Stimulated activated CD4-positive, alpha-beta T cell treated with anti-CD3 and anti-CD28 coated beads, TNF-alpha, amount 100 ng/mL, for 1 hour (primary cell): ENCODE measurements around the gene MTFR2.

Source experiments
- DNase-seq, 3 donors: peaks; one replicate each; pipeline ENCODE4 v3.0.0-alpha.2; 2020; ENCODE audit warnings: low read depth in 3 of 3, low spot score in 1 of 3

Gene MTFR2

DNA sequence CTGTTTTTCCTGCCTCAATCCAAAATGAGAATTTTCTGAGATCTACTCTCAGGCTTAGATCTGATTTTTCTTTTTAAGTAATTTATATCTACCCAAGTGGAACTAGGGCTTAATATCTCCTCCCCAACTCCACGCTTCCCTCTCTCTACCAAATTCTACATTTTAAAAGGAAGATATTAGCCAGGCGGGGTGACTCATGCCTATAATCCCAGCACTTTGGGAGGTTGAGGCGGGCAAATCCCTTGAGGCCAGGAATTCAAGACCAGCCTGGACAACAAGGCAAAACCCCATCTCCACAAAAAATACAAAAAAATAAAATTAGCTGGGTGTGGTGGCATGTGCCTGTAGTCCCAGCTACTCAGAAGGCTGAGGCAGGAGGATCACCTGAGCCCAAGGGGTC, 61.0 kb downstream of the MTFR2 start:
- DNase-seq = no peak

DNA sequence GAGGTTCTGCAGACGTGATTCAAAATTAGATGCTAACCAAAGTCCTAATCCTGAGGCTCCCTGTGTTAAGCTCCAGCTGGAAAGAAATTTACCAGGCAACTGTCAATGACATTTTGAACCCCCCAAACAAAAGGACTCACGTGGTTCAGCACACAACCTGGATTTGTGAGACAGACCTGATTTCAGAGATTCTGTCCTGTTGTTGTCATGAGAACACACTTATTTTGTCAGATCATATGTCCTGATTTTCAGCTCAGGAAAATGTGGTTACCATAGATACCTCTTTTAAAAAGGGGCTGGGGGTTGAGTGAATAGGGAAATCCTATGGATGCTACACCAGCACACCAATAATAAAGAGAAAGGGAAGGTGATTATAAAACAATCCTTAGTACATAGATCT, 61.6 kb downstream of the MTFR2 start:
- no peak for DNase-seq

DNA sequence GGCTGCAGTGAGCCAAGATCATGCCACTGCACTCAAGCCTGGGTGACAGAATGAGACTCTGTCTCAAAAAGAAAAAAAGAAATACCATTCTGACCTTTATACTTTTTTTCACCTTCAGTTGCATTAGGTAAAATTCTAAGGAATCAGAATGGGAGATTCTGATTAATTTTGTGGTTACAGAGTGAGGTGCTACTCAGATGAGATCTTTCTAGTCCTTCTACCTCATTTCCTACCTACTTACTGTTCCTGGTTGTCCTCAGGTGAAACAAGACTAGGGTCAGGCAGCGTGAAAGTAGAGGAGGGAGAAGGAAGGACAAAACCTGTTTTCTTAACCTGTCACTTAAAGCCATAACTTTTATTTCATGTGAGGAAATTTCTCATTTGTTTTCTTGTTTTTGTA, 63.7 kb downstream of the MTFR2 start:
- no peak for DNase-seq

DNA sequence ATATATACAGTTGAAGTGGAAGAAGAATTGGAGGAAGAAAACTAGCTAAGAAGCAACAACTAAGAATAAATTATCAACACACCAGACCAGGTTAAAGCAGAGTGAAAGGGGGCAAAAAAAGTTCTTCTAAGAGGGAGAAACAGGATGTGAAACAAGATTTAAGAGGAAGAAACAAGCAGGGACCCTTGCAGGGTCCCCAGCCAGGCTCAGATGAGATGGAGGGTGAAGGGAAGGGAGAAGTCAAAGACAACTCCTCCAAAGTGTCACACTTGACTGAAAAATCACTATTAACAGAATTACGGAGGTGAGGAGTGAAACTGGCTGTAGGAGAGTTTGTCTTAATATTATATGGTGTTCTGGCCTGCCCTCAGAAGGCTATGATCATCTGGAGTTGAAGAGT, 65.4 kb downstream of the MTFR2 start:
- DNase-seq = no peak

DNA sequence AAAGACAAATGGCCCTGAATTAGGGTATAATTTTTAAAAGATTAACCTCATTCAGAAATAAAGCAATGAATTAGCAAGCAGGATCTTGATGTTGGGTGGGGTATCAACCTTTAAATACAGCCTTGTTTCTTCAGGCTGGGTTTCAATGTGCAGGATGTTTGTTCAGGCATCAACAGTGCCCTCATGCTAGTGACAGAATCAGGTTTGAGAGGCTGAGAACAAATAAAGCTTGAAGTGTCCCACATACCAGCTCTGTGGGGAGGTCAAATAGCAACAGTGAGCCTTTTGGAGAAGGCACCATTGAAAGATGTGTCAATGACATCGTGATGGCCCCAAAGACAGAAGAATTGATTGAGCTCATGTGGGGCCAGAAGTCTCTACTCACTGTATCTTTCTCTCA, 68.2 kb downstream of the MTFR2 start:
- no peak for DNase-seq

DNA sequence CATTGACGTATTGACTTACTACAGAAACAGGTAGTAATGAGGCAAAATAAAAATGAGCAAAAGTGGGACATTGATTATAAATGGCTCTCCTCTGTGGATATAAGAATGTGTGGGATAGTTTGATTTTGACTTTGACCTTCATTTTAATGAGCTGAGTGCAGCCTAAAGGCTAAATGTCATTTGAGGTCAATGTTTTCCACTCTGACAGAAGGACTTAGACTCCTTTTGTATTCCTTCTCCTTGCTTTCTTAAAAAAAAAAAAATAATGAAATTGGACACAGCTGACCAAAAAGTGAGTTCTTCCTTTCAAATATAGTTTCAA, 68.6 kb downstream of the MTFR2 start:
- DNase-seq = no peak
